Lower leg skin (tissue), 4 donors: ENCODE data around the gene TUFT1. TPM values are rescaled to one million over a fixed set of nuclear protein-coding genes. Genes with fewer than 3 reads are reported as not detected.

Source experiments
- DNase-seq, 2 donors: peaks; one replicate each; pipeline ENCODE4 v3.0.0-alpha.2; 2019; ENCODE audit warnings: low spot score in 2 of 2
- H3K4me3 ChIP-seq: fragments of 200-600 bp; sonication (generic); 2 replicates; pipeline ENCODE4 v1.5.1; 2017; ENCODE audit warnings: mild to moderate bottlenecking, low read depth; ENCODE audit not compliant: poor library complexity, severe bottlenecking
- POLR2A ChIP-seq, 2 donors: fragments of 450-650 bp; IDR thresholded peaks; one replicate each; pipeline ENCODE4 v1.6.1; 2016 to 2017; ENCODE audit warnings: antibody characterized with exemption in 2 of 2, mild to moderate bottlenecking in 1 of 2, moderate library complexity in 1 of 2
- WGBS, 2 donors: methylation state at CpG; one replicate each; pipeline ENCODE4 v1.1.5; 2018; 5-methylcytosine and 5-hydroxymethylcytosine counted together
- intact Hi-C: fragments of 100-400 bp; cut with DNase I; formaldehyde crosslinking; loops from one replicate; pipeline ENCODE4 v1.15.0; 2023; ENCODE audit warnings: low total_unique reads
- total RNA-seq, 4 donors: library from RNA; depleted of rRNA; stranded (reverse); fragments of >200 nt; gene quantifications; one replicate each; pipeline ENCODE4 v1.1.0, GENCODE V29; 2016
- TF ChIP-seq, protein P1 (sequence below), 3 donors: fragments of 450-650 bp; IDR thresholded peaks; one replicate each; pipeline ENCODE4 v1.5.1; 2016; ENCODE audit warnings: antibody characterized with exemption in 3 of 3, mild to moderate bottlenecking in 3 of 3, moderate library complexity in 2 of 3

The TUFT1 gene
- total RNA-seq, 4 donors from 2014 or later: 140 to 186 (median 161) TPM

DNA sequence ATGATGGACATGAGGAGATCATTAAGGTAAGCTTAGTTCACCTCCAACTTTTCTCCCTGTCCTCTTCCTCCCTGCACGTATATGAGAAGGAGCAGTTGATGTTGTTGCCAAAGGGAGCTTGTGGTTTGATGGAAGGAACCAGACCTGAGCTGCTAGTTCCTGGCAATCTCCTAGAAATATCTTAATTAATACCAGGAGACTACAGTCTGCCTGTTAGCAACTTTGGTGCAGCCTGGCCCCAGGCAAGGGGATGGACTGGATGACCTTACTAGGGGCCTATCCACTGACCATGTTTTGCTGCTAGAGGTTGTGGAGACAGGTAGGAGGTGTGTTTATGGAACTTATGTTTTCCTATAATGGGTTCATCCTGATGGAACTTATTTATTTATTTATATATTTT, 22.6 kb downstream of the TUFT1 start:
- intact Hi-C loops: no loop called here
- no peak overlapping the region for H3K4me3 ChIP-seq
- TF ChIP-seq POLR2A (IDR thresholded peaks at IDR 0.05): no peak
- TF ChIP-seq, protein P1, sequence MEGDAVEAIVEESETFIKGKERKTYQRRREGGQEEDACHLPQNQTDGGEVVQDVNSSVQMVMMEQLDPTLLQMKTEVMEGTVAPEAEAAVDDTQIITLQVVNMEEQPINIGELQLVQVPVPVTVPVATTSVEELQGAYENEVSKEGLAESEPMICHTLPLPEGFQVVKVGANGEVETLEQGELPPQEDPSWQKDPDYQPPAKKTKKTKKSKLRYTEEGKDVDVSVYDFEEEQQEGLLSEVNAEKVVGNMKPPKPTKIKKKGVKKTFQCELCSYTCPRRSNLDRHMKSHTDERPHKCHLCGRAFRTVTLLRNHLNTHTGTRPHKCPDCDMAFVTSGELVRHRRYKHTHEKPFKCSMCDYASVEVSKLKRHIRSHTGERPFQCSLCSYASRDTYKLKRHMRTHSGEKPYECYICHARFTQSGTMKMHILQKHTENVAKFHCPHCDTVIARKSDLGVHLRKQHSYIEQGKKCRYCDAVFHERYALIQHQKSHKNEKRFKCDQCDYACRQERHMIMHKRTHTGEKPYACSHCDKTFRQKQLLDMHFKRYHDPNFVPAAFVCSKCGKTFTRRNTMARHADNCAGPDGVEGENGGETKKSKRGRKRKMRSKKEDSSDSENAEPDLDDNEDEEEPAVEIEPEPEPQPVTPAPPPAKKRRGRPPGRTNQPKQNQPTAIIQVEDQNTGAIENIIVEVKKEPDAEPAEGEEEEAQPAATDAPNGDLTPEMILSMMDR (IDR thresholded peaks at IDR 0.05): no peak
- WGBS, 2 donors: 42 to 50% methylated on average over 1 of the region's 1 CpG
- no peak for DNase-seq

DNA sequence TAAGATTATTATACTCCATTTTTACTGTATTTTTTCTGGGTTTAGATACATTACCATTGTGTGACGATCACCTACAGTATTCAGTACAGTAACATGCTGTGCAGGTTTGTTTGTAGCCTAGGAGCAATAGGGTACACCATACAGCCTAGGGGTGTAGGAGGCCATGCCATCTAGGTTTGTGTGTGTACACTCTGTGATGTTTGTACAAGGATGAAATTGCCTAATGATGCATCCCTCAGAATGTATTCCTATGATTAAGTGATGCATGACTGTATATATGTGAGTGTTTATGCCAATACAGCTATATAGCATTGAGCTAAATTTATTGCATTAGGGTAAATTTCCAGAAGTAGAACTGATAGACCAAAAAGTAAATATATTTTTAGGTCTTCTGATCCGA, 23.3 kb downstream of the TUFT1 start:
- WGBS, 2 donors: 48 to 49% methylated on average over 2 of the region's 2 CpGs
- no peak overlapping the region for H3K4me3 ChIP-seq
- no peak for TF ChIP-seq POLR2A (IDR thresholded peaks at IDR 0.05)
- TF ChIP-seq, protein P1 (IDR thresholded peaks at IDR 0.05): no peak
- DNase-seq: no peak
- intact Hi-C loops: no loop called here

DNA sequence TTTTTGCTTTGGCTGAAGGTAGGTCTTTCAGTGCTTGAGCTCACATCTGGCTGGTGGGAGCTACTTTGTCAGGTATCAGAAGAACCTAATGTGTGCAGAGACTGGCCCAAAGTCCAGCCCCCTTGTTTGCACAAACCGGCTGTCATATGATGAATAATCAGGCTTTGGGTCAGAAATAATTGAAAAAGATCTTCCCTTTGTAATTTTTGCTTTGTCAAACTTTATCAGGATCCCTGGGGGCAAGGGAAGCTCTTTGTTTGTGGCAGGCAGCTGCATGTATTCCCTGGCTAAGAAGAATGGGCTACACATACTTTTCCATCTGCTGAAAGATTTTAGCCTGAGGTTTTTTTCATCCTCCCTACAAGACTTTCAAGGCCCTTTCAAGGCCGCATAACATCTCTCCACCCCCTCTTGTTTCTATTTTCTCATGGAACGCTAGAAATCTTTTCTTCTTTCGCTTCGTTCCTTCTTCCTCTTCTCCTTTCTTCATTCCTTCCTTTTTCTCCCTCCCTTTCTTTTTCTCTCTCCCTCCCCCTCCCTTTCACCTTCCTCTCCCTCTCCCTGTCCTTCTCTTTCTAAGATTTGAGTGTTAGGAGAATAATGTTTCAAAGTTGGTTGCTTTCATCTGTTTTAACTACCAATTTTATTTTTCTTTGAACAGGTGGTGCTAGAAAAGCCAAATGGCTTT, 25.5 kb downstream of the TUFT1 start:
- DNase-seq: no peak
- TF ChIP-seq, protein P1 (IDR thresholded peaks at IDR 0.05): no peak
- TF ChIP-seq POLR2A (IDR thresholded peaks at IDR 0.05): no peak
- intact Hi-C loops: no loop called here
- no peak overlapping the region for H3K4me3 ChIP-seq
- WGBS, 2 donors: 33 to 52% methylated on average over 5 of the region's 5 CpGs

DNA sequence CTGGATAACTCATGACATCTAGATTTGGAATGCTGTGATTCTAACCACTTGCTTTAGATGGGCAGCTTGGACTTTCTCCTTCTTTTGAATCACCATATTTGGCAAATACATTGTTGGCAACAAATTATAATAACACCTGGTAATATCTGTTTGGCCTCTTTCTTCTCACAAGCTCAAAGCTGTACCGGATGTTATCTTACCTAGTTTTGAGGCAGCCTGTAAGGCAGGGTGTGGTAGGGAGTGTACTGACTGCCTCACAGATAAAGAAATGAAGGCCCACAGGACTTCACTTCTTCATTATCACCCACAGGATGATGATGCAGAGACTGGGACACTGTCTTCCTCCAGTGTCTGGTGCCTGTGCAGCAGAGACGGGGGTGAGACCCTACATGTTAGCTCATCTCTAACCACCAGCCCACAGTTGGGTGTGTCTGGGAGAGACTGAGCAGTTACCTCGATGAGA, 28.5 kb downstream of the TUFT1 start:
- 47 to 50% methylated on average over 3 of the region's 3 CpGs for WGBS, 2 donors
- H3K4me3 ChIP-seq: no peak overlapping the region
- intact Hi-C loops: no loop called here
- TF ChIP-seq, protein P1 (IDR thresholded peaks at IDR 0.05): no peak
- TF ChIP-seq POLR2A (IDR thresholded peaks at IDR 0.05): no peak
- no peak for DNase-seq

DNA sequence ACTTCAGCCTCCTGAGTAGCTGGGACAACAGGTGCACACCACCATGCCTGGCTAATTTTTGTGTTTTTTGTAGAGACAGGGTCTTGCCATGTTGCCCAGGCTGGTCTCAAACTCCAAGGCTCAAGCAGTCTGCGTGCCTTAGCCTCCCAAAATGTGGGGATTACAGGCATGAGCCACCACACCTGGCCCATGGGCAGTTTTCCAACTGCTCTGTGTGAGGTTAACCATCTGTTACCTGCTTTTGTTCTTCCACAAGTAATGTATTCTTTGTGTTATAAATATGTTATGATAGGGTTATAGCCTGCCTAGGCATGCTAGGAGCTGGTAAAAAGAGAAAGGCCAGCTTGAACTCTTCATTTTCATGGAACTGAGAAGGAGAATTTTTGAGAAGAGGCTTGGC, 30.7 kb downstream of the TUFT1 start:
- intact Hi-C loops: no loop called here
- TF ChIP-seq, protein P1 (IDR thresholded peaks at IDR 0.05): no peak
- no peak for TF ChIP-seq POLR2A (IDR thresholded peaks at IDR 0.05)
- no peak overlapping the region for H3K4me3 ChIP-seq
- no peak for DNase-seq
- 53 to 68% methylated on average over 1 of the region's 1 CpG for WGBS, 2 donors
